MM.1S (cell line): ENCODE results near the gene PWWP2B.
A peak's percentile ranks its signal among the peaks of the same experiment; 100 is the strongest.

ENCODE experiments used
- DNase-seq: peaks from one replicate; pipeline ENCODE4 v3.0.0-alpha.2; 2015
- H2AFZ ChIP-seq: fragments of 300-600 bp; sonication (generic); 2 replicates; pipeline ENCODE4 v1.6.0; 2016; ENCODE audit warnings: antibody characterized with exemption, low read length
- H3F3A ChIP-seq: fragments of 300-600 bp; sonication (generic); 2 replicates; pipeline ENCODE4 v1.6.1; 2016; ENCODE audit warnings: mild to moderate bottlenecking, antibody characterized with exemption, low read length, moderate library complexity, mixed read lengths; ENCODE audit not compliant: insufficient read depth
- H3K27ac ChIP-seq: fragments of 300-600 bp; sonication (generic); 2 replicates; pipeline ENCODE4 v1.5.1; 2016; ENCODE audit warnings: mild to moderate bottlenecking, low read length
- H3K27me3 ChIP-seq: fragments of 300-600 bp; sonication (generic); replicated peaks from 2 replicates; pipeline ENCODE4 v1.6.0; 2016; ENCODE audit warnings: low read length; ENCODE audit not compliant: insufficient read depth
- H3K36me3 ChIP-seq: fragments of 300-600 bp; sonication (generic); replicated peaks from 2 replicates; pipeline ENCODE4 v1.6.1; 2016; ENCODE audit warnings: mild to moderate bottlenecking, low read length, mixed read lengths; ENCODE audit not compliant: insufficient read depth
- H3K4me1 ChIP-seq: fragments of 300-600 bp; sonication (generic); 2 replicates; pipeline ENCODE4 v1.6.1; 2016; ENCODE audit warnings: low read length, mixed read lengths
- H3K4me2 ChIP-seq: fragments of 300-600 bp; sonication (generic); 2 replicates; pipeline ENCODE4 v1.6.0; 2016; ENCODE audit warnings: low read depth, low read length
- H3K4me3 ChIP-seq: fragments of 300-600 bp; sonication (generic); 2 replicates; pipeline ENCODE4 v1.5.1; 2016; ENCODE audit warnings: low read length, mixed read lengths
- H3K79me2 ChIP-seq: fragments of 300-600 bp; sonication (generic); 2 replicates; pipeline ENCODE4 v1.6.1; 2016; ENCODE audit warnings: mixed run types, low read length, mixed read lengths
- H3K9ac ChIP-seq: fragments of 300-600 bp; sonication (generic); 2 replicates; pipeline ENCODE4 v1.6.1; 2016; ENCODE audit warnings: low read length, mixed read lengths
- H3K9me2 ChIP-seq: fragments of 300-600 bp; sonication (generic); replicated peaks from 2 replicates; pipeline ENCODE4 v1.6.1; 2016; ENCODE audit warnings: mild to moderate bottlenecking, low read length, mixed read lengths; ENCODE audit not compliant: insufficient read depth
- H3K9me3 ChIP-seq: fragments of 300-600 bp; sonication (generic); replicated peaks from 2 replicates; pipeline ENCODE4 v1.6.1; 2016; ENCODE audit warnings: mild to moderate bottlenecking, low read length, mixed read lengths; ENCODE audit not compliant: insufficient read depth
- H4K20me1 ChIP-seq: fragments of 300-600 bp; sonication (generic); 2 replicates; pipeline ENCODE4 v1.6.1; 2016; ENCODE audit warnings: mild to moderate bottlenecking, low read length, moderate library complexity, mixed read lengths; ENCODE audit not compliant: insufficient read depth
- EZH2 ChIP-seq: fragments of 300-600 bp; sonication (generic); optimal IDR thresholded peaks from 2 replicates; pipeline ENCODE3; 2017; ENCODE audit warnings: low read depth, mild to moderate bottlenecking, antibody characterized with exemption, low read length, mixed read lengths
- EZH2phosphoT487 ChIP-seq: fragments of 300-600 bp; sonication (generic); IDR thresholded peaks from 2 replicates; pipeline ENCODE4 v1.6.1; 2018; ENCODE audit warnings: antibody characterized with exemption, low read length
- TF ChIP-seq, protein P1 (sequence below): fragments of 300-600 bp; sonication (generic); IDR thresholded peaks from 2 replicates; pipeline ENCODE4 v1.5.1; 2016; ENCODE audit warnings: antibody characterized with exemption, low read length, mixed read lengths

The PWWP2B gene

DNA sequence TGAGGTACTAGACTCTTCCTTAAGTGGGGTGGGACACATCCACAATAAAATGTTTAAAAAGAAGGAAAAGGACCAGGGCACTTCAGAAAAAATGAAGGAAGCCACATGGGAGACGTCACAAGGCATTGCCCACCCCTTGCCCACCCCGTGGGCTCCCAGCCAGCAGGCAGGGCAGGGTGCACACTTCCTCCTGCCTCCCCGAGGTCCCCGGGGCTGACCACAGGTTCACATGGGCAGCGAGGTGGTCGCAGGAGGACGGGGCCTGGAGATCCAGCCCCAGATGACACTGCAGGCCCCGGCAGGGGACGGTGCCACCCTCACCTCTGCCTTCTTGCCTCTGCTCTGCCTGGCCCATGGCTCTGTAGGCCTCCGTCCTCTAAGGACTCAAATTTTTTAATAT lies 45.6 kb downstream of the PWWP2B start:
- Histone ChIP-seq H3K9me3 (no peaks in the 10 kb centered on the region), H3K4me1 (peaks cover 7% of the 10 kb centered on the region), H3K27me3 (no peaks in the 10 kb centered on the region), H3K27ac (no peak overlapping the region), H3K79me2 (no peaks in the 10 kb centered on the region), H3K9ac (no peak overlapping the region), H3K36me3 (no peaks in the 10 kb centered on the region), H4K20me1 (no peaks in the 10 kb centered on the region), H2AFZ (no peak overlapping the region), H3K4me2 (no peak overlapping the region), H3K4me3 (no peak overlapping the region), H3K9me2 (no peaks in the 10 kb centered on the region), H3F3A (no peaks in the 10 kb centered on the region)
- TF ChIP-seq EZH2phosphoT487 = no peak
- TF ChIP-seq, protein P1, sequence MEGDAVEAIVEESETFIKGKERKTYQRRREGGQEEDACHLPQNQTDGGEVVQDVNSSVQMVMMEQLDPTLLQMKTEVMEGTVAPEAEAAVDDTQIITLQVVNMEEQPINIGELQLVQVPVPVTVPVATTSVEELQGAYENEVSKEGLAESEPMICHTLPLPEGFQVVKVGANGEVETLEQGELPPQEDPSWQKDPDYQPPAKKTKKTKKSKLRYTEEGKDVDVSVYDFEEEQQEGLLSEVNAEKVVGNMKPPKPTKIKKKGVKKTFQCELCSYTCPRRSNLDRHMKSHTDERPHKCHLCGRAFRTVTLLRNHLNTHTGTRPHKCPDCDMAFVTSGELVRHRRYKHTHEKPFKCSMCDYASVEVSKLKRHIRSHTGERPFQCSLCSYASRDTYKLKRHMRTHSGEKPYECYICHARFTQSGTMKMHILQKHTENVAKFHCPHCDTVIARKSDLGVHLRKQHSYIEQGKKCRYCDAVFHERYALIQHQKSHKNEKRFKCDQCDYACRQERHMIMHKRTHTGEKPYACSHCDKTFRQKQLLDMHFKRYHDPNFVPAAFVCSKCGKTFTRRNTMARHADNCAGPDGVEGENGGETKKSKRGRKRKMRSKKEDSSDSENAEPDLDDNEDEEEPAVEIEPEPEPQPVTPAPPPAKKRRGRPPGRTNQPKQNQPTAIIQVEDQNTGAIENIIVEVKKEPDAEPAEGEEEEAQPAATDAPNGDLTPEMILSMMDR = no peak
- no peak for TF ChIP-seq EZH2
- DNase-seq = no peak

DNA sequence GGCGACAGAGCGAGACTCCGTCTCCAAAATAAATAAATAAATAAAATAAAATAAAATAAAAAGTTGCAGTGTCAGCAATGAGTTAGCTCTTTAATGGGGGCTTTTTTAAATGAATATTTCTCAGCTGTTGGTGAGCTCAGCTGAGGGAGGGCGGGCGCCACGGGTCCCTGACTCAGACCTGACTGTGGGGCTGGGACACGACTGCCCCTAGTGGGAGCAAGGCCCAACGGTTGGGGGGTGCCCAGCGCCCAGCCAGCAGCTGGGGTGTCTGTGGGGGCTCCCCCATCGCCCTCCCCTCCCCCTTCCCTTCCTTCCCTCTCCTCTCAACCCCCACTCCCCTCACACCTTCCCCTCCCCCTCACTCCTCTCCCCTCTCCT lies 46.6 kb downstream of the PWWP2B start:
- Histone ChIP-seq H3K27ac (no peak overlapping the region), H4K20me1 (no peaks in the 10 kb centered on the region), H3K4me1 (peaks cover 13% of the 10 kb centered on the region), H3K36me3 (no peaks in the 10 kb centered on the region), H3K9ac (no peak overlapping the region), H3K27me3 (no peaks in the 10 kb centered on the region), H3F3A (no peaks in the 10 kb centered on the region), H3K79me2 (no peaks in the 10 kb centered on the region), H3K9me3 (no peaks in the 10 kb centered on the region), H3K9me2 (no peaks in the 10 kb centered on the region), H3K4me2 (no peak overlapping the region), H2AFZ (no peak overlapping the region), H3K4me3 (no peak overlapping the region)
- TF ChIP-seq, protein P1 = peak; percentile 24
- no peak for TF ChIP-seq EZH2phosphoT487
- DNase-seq = no peak

DNA sequence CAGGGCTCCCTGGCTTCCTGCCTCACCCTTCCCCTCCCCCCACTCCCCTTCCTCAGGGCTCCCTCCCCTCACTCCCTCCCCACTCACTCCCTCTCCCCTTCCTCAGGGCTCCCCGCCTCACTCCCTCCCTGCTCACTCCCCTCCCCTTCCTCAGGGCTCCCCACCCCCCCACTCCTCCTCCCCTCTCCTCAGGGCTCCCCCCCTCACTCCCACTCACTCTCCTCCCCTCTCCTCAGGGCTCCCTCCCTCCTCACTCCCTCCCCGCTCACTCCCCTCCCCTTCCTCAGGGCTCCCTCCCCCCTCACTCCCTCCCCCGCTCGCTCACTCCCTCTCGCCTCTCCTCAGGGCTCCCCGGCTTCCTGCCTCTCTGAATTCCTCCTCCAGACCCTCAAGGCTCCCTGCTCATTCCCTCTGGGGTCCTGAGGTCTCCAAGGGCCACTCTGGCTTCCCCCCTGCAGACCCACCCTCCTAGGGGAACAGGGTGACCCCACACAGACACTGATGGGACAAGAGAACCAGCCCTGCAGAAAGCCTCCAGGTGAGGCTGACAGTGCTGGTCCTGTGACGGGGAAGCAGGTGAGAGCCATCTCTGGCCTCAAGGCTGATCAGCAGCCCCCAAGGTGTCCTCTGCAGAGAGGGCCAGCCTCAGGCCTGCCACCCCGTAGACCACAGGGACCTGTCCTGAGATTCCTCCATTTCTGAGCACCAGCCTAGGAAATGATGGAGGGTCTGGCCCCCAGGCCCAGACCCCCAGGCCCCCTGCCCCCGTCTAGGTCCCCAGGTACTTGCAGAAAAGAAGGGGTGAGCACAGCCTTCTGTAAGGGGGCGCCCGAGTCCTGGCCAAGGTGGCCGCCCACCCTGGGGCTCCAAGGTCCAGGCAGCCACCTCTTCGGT lies 47.2 kb downstream of the PWWP2B start:
- H2AFZ ChIP-seq = no peak overlapping the region
- H3K79me2 ChIP-seq = no peaks in the 10 kb centered on the region
- TF ChIP-seq EZH2phosphoT487 (no peak), EZH2 (no peak)
- TF ChIP-seq, protein P1 = no peak
- no peaks in the 10 kb centered on the region for H3F3A ChIP-seq
- no peaks in the 10 kb centered on the region for H4K20me1 ChIP-seq
- no peak for DNase-seq
- H3K27ac ChIP-seq = no peak overlapping the region
- no peaks in the 10 kb centered on the region for H3K36me3 ChIP-seq
- no peak overlapping the region for H3K4me3 ChIP-seq
- H3K4me2 ChIP-seq = no peak overlapping the region
- peaks cover 13% of the 10 kb centered on the region for H3K4me1 ChIP-seq
- no peaks in the 10 kb centered on the region for H3K27me3 ChIP-seq
- no peak overlapping the region for H3K9ac ChIP-seq
- no peaks in the 10 kb centered on the region for H3K9me2 ChIP-seq
- H3K9me3 ChIP-seq = no peaks in the 10 kb centered on the region
